NCI-H446 (cell line): Measurements from ENCODE around the gene ZNF469.

Source experiments
- DNase-seq, 2 experiments: peaks; one replicate each; lab custom pipeline; 2025; lab: John Stamatoyannopoulos, UW

ZNF469 gene

DNA sequence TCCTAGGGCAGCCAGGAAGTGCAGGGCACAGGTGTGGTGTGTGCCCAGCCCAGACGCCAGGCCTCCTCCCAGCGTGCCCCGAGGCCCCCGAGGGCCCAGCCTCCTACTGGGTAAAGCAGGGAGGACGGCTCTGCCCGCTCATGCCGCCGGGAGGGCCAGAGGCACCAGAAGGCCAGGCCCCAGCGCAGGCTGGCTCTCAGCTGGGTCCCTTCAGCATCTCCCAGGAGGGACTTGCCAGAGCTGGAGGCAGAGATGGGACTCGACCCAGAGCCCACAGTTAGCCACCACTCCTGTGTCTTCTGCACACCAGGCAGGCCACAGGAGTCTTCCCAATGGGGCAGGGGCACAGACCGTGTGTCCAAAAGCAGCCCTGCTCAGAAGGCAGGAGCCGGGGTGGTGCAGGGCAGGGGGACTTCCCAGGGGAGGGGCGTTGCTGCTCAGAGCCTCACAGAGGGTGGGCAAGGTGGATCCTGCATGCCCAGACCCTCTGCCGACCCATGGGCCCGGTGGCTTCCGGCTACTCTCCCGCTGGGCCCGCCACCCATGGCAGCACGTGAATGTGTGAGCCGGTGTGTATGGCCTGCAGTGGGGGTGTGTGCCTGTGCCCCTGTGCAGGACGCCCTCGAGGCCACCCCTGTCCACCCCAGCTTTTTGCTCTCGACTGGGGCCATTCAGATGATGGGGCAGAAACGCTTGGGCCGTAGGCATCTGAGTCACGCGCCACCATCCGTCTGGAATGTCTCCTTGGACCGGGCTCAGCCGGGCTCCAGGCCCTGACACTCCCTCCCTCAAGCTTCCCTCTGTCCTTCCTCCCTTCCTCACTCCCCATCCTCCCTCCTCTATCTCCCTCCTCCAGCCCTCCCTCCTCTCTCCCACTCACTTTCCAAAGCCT is 5.7 kb upstream of the ZNF469 start:
- no peak for DNase-seq

DNA sequence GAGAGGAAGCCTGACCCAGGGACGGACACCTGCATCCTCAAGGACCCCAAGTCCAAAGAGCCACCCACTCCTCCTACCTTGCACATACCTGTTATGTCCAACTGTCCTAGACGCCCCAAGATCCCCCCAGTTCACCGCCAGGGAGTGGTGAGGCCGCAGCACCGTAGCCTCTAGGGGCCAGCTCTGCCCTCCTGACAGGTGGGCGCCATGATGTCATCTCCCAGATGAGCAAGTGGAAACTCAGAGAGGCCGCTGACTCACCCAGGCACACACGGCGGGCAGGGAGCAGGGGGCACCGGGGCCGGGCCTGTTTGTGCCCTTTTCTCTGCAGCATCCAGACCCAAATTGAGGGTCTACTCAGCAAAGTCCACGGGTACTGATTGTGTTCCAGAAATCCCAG is 4.8 kb upstream of the ZNF469 start:
- DNase-seq: no peak

DNA sequence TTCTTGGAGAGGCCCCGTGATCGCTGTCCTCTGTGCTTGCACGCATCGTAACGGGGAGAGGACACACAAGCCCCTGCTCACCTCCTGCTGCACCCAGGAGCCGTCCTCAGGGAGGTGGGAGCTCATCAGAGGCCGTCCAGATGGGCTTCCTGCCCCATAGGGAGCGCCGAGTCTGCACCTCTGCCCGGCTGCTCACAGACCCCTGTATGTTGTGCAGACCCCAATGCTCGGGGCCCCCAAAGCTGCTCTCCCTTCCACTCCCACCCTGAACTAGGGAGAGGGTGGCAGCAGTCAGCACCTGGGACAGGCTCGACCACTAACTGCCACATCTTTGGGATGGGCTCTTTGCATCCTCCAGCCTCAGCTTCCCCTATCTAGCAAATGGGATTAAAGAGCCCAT is 4.4 kb upstream of the ZNF469 start:
- DNase-seq: no peak

DNA sequence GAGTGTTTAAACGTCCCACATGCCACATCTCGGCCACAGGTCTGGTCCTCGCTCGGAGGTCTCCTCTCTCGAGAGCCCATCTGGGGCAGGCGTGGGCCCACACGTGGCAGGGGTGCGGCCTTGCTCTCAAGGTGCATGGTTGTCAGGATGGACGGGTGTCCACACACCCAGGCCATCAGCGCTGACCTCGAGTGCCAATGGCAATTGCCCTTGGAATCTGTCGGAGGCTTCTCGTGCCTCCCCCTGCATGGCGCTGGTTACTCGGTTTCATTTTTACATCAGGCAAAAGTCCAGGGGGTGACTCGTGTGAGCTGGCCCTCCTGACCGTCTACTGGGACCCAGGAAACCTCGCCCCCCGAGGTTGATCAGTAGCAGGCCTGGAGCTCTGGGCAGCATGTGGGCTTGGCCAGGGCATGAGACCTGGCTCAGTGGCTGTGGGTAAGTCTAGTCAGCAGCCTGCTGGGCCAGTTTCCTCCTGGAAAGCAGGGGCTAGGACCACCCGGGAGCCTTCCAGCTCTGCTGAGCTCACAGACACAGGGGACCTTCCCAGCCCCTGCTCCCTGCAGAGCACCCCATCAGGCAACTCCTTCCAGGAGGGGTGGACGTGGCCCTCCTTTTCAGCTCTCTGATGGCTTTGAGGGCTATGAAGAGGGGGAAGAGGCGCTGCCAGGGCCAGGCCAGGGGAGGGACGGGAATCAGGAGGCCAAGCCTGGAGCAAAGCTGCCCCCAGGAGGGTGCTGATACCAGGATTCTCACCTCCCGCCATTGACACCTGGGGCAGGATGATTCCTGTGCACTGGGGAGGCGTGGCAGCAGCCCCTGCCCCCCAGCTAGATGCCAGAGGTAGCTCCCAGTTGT is 3.7 kb upstream of the ZNF469 start:
- DNase-seq: no peak

DNA sequence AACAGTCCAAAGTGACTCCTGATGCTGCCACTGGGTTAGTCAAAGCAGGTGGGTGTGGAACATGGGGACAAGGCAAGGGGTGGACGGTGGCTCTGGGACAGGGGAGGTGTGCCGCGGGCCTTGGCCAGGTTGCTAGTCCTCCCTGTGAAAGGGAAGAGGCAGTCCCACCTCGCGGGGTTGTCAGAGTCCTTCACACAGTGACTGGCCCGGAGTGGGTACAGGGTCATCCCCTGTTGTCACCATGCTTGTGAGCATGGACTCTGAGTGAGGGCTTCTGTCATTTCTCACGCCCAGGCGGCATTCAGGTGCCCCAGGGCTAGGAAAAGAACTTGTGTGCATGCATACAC is 3.1 kb upstream of the ZNF469 start:
- DNase-seq: no peak

DNA sequence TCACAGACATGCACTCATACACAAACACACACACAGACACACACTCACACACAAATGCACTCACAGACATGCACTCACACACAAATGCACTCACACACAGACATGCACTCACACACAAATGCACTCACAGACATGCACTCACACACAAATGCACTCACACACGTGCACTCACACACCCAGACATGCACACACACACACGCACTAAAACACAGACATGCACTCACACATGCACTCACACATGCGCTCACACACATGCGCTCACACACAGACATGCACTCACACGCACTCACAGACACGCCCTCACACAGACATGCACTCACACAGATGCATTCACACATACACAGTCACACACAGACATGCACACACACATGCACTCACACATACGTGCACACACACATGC is 2.7 kb upstream of the ZNF469 start:
- DNase-seq: no peak

DNA sequence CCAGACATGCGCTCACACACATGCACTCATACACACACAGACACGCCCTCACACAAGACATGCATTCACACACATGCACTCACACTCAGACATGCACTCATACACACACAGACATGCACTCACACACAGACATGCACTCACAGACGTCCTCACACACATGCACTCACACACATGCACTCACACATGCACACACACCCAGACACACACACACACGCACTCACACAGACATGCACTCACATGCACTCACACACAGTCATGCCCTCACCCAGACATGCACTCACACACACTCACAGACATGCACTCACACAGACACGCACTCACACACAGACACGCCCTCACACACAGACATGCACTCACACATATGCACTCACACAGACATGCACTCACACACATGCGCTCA is 2.1 kb upstream of the ZNF469 start:
- no peak for DNase-seq

DNA sequence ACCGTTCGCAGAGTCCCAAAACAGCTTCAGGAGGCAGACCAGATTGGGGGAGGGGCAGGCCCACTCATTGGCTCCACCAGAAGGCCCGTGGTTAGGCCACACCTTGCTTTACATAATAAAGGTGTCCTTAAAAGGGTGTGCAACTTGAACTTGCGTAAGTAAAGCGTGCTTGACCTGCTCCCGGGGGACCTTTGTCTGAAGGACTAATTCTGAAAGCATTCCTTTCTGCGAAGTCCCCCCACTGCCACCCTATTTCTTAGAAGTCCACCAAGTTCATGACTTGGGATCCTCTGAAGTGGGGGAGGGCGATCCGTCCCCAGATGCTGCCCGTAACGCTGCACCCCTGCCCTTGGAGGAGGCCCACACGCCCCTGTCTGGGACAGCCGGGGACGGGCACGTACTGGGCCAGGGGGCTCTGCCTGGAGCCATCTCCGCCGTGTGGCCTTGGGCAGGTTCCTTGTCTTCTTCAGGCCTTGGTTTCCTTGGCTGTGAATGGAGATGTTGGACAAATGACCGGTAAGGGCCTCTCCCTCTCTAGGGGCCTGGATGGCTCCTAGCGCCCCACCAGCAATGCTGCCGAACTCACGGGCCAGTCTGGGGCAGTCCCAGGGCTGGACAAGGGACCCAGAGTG is 823 bp upstream of the ZNF469 start:
- no peak for DNase-seq

DNA sequence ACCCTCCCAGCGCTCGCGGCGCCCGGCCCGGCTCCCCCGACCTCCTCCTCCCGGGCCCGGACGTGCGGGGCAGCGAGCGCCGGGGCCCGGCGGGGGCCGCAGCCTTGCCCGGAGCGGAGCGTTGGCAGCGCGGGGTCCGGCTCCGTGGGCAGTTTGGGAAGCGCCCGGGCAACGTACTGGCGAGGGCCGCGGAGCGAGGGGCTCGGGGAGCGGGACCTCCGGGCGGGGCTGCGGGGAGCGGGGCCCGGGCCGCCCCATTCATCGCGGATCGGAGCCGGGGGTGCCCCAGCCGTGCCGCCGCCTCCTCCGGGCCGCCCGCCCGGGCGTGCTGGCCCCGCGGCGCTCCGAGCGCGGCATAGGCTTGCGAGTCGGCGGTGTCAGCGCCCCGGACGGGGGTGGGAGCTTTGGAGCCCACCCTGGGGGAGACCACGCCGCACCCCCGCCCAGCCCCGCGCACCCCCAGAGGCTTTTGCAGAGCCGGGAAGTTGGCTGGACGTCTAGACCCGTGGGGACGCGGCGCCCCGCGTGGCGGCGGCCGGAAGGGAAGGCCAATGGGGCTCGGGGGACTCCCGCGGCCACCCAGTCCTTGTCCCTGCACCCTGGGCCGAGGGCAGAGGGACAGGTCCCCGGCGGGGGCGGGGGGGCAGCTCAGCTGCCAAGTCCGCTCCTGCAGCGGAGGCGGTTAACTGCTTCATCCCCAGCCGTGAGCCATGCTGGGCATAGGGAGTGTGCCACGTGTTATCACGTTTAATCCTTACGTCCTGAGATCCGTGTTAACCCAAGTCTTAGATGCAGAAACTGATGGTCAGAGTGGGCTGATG is 852 bp downstream of the ZNF469 start:
- DNase-seq: no peak

DNA sequence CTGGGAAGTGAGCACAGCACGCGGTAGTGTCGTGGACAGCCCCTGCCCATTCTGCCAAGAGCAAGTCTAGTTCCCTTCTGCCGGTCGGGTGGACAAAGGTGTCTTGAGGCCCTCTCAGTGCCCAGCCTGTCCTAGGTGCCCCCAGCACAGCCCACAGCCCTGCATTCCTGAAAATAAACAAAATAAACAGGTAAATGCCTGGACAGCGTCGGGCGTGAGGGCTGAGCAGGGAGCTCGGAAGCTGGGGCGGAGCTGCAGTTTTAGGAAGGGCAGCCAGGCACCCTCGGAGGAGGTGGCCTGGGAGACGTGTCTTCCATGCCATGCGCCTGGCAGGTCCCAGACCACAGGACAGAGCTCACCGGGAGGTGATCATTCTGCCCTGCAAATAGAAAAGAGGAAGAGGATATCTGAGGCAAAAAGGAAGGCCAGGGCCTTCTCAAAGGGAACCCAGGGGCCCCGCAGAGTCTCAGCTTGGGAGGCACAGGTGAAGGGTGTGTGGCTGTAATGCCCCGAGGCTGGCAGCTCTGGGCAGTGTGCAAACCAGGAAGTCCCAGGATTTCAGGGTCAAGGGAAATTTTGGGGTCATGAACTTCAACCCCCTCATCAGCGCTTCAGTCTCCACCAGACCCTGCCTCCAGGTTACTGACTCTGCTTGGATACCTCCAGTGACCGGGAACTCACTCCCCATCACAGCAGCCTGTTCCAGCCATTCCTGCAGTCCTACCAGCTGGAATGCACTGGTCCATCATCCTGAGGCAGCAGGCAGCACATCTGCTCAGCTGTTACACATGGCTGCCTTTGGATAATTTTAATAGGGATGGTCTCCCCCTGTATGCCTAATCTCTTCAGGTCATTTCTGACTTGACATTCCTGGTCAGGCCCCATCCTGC is 1.7 kb downstream of the ZNF469 start:
- no peak for DNase-seq

DNA sequence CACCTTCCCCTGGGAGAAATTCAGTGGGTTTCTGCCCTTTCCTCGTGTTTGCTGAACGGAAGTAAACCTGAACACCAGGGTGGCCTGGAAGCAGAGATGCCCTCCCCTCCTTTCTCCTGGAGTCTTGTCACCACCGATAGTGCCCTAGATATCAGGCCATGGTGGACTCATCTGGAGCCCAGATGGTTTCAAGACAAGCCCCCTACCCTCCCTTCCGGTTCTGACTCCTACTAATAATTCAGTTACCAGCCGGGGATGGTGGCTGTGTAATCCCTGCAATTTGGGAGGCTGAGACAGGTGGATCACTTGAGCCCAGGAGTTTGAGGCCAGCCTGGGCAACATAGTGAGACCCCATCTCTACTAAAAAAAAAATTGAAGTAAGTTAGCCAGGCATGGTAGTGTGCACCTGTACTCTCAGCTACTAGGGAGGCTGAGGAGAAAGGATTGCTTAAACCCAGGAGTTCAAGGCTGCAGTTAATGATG is 2.4 kb downstream of the ZNF469 start:
- no peak for DNase-seq

DNA sequence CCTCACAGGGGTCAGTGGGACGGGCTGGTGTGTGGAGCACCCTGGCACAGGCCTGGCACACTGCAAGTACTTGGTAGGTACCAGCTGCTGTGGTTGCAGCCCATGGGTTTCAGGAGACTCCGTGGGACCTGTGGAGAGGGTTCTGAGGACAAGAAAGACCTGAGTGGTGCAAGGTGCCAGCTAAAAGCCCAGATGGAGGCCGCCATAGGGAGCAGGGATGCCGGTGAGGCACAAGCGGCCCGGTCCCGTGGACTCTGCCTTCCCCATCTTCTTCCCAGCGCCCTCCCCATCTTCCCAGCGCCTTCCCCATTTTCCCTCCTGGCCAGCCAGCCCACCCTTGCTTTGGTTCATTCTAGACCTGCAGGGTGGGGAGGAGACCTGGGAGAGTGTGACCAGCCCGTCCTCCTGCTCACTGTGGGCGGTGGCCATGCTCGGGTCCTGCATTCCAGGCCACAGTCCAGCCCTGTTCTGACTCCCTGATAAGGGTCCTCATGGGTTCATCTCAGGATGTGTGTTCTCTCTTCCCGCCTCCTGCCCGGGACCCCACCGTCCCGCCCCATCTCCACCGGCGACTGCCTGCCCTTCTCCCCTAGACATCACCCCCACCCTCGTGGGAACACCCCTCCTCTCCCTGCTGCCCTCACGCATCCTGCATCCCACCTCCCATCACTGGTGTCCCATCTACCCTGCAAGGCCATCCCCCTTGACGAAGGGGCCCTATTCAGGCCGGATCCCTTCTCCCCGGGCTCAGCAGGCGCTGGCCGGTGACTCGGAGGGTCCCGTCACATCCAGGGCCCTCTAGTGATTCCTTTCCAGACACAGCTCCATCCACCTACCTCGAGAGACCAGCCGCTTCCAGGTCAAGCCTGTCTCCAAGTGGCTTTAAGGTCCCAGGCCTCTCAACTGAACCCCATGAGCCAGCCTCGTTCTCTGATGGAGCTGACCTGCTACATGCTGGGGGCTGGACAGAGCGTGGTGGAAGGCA is 3.4 kb downstream of the ZNF469 start:
- no peak for DNase-seq

DNA sequence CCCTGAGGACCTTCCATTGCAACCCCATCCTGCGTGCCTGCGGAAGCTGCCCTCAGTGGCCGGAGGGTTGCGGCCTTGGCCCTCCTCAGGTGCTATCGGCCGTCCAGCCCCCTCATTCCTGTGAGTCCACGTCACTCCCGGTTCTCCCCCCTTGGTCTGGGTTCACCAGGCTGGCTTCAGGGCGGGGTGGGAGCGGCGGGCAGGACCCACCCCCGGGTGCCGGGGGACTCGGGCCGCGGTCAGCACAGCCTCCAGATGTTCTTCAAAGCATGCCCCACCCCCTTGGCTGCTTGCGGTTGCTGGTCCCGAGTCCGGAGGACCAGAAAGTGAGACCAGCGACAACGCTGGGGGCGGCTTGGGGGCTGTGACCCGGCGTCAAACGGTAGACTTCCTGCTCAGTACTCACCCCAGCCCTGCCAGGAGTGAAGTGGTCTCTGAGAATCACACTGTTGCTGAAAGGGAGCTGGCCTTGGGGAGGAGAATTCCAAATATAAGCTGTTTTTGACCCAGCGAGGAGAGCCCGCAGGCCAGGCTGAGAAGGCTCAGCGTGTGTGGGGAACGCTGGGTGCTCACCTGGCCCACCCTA is 4.5 kb downstream of the ZNF469 start:
- no peak for DNase-seq

DNA sequence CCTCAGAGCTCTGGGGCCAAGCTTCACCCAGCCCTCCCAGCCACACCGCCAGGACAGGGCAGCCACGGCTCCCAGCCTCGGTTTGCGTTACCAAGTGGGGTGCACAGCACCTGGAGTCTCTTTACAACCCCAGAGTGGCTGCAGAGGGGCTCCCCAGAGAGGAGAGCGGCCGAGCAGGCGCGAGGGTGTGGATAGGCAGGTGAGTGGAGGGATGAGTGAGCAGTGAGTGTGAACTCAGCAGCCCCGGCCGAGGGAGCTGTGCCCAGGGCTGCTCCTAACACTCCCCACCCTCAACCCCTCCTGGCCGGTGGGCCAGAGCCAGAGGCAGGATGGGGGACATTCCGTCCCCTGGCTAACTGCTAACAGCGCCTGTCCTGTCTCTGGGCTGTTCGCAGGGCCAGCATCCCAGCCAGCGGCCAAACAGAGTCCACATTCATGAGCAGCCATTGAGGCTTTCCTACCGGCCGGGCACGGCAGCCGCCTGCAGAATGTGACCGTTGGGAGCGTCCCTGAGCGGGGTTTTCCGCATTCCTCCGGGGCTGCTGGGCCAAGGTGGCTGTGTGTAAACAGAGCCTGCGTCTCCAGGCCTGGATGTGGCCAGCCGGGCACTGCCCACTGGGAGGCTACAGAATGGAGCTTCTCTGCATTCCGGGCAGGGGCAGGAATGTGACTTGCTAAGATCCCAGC is 5.3 kb downstream of the ZNF469 start:
- no peak for DNase-seq

DNA sequence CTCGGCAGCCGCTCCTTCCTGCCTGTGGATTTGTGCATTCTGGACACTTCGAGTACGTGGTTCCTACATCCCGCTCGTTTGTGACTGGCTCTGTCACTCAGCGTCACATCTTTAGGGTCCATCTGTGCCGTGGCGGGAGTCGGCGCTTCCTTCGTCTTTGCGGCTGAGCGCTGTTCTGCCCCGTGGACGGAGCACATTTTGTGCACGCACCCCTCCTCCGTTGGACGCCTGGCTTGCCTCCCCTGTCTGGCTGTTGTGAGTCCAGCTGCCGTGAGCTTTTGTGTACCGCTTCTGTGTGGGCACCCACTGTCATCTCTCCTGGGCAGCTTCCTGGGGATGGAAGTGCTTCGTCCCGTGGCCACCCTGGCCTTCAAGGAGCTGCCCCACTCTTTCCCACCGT is 6.4 kb downstream of the ZNF469 start:
- no peak for DNase-seq

DNA sequence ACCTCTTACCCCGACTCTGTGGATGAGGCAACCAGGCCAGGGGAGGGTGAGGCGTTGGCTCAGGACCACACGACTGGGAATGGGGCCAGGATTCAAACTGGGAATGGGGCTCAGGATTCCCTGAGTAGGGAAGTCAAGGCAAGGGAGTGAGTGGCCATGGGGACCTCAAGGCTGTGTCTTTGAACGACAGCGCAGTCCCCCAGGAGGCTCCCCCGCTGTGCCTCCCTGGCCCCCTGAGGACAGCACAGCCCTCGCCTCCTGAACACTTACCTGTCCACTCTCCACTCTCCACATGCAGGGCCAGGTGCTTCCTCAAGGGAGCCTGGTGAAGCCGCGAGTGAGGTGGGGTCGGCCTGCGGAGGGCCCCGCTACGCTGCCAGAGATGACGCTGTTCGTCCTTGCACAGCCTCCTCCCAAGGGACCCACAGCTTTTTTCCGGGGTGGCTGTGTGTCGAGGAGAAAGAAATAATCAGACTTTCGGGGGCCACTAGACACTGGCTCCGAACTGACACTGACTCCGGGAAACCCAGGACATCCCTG is 6.9 kb downstream of the ZNF469 start:
- DNase-seq: no peak

DNA sequence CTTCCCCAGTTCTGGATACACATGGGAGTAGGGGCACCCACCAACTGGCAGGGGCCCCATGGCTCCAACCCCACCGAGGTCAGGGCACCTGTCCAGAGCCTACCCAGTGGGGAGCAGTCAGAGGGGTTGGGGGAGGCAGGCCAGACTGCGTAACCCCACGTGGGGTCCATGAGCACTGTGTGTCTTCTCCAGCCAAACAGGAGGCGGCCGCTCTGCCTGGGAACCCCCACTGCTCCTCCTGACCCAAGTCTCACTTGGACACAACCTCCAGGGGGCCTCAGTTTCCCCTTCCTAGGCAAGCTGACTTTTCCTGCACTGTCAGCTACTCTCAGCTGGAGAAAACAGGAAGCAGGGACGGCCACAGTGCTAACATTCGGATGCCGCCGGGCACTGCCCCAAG is 7.5 kb downstream of the ZNF469 start:
- no peak for DNase-seq

DNA sequence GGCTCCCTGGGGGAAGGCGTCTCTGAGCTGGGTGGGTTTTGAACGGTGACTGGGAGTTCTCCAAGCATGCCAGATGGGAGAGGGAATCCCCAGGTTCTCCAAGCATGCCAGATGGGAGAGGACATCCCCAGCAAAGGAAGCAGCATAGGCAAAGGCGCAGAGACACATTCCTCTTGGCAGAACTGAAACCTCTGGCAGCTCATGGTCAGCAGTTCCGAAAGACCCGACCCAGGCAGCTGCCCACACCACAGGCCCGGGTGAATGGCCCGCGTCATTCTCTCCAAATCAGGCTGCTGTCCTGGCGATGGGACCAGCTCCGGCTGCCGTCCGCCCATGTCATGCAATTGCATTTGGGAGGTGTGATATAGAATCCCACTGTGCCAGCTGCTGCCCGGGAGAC is 8.0 kb downstream of the ZNF469 start:
- no peak for DNase-seq
